ENCODE measurements around the gene CNFN. TPM values are rescaled to one million over a fixed set of nuclear protein-coding genes. Genes with fewer than 3 reads are reported as not detected.

CNFN gene
- total RNA-seq, 1 experiment from 2014 or later: 4.5 TPM

- Histone ChIP-seq H3K36me3 (ENCODE audit: low read depth, low read length) (no peaks in the 10 kb centered on the region), H3K27me3 (ENCODE audit: low read length) (no peaks in the 10 kb centered on the region), H3K4me2 (ENCODE audit: low read length) (peak overlapping the region; percentile 94), H3K4me1 (ENCODE audit: insufficient read depth, low read length) (peaks cover 17% of the 10 kb centered on the region), H3K9ac (ENCODE audit: low read length) (peak overlapping the region; percentile 80), H2AFZ (ENCODE audit: low read length) (peak overlapping the region; percentile 96), H4K20me1 (ENCODE audit: low read length) (no peaks in the 10 kb centered on the region), H3K79me2 (ENCODE audit: low read length) (peaks cover 9% of the 10 kb centered on the region), H3K9me3 (ENCODE audit: low read length) (no peaks in the 10 kb centered on the region), H3K27ac (ENCODE audit: low read length) (peak overlapping the region; percentile 32; the same call in 1 of the 2 replicates), H3K4me3 (ENCODE audit: low read length) (peak overlapping the region; percentile 81), H3F3A (ENCODE audit: low read length, unreplicated experiment) (no peaks in the 10 kb centered on the region), H3K9me2 (replicated peaks; ENCODE audit: low read length) (no peaks in the 10 kb centered on the region)
- BruUV-seq (replicated peaks): TSS peak; percentile 92
- TF ChIP-seq EZH2 (IDR thresholded peaks at IDR 0.05; ENCODE audit: low read length, unreplicated experiment): no peak
- no peak for TF ChIP-seq CTCF (conservative IDR thresholded peaks at IDR 0.05; ENCODE audit: low read depth, low read length)
- no peak for TF ChIP-seq EZH2phosphoT487 (IDR thresholded peaks at IDR 0.05; ENCODE audit: borderline replicate concordance, low read length)
- DNase-seq (no peak), ATAC-seq (no peak)
- ChIA-PET POLR2A (ENCODE audit: unreplicated experiment) (no interaction called here), CTCF (no interaction called here)
- intact Hi-C loops (cut with micrococcal nuclease): no loop called here
Observed at GRCh38 chr19:42397263-42398166, 7.4 kb upstream of the CNFN start.

- H3K4me3 ChIP-seq (ENCODE audit: low read length): peak overlapping the region; percentile 81
- no peaks in the 10 kb centered on the region for H3F3A ChIP-seq (ENCODE audit: low read length, unreplicated experiment)
- BruUV-seq (replicated peaks): TSS peak; percentile 89
- H3K27me3 ChIP-seq (ENCODE audit: low read length): no peaks in the 10 kb centered on the region
- ATAC-seq: peak; percentile 95
- no peaks in the 10 kb centered on the region for H3K9me3 ChIP-seq (ENCODE audit: low read length)
- H2AFZ ChIP-seq (ENCODE audit: low read length): peak overlapping the region; percentile 96
- no peaks in the 10 kb centered on the region for H3K9me2 ChIP-seq (replicated peaks; ENCODE audit: low read length)
- ChIA-PET CTCF (interaction anchor here (0.6 kb wide), 1 partner anchor 150 kb away, joined by 3 read pairs; no protein-coding TSS in a partner anchor), POLR2A (ENCODE audit: unreplicated experiment) (interaction anchor here (0.6 kb wide), 1 partner anchor 330 kb away, joined by 3 read pairs; no protein-coding TSS in a partner anchor)
- DNase-seq: peak; percentile 98
- no peaks in the 10 kb centered on the region for H3K36me3 ChIP-seq (ENCODE audit: low read depth, low read length)
- H4K20me1 ChIP-seq (ENCODE audit: low read length): no peaks in the 10 kb centered on the region
- peaks cover 9% of the 10 kb centered on the region for H3K79me2 ChIP-seq (ENCODE audit: low read length)
- H3K4me2 ChIP-seq (ENCODE audit: low read length): peak overlapping the region; percentile 94
- intact Hi-C loops (cut with micrococcal nuclease): no loop called here
- peak overlapping the region; percentile 90 for H3K27ac ChIP-seq (ENCODE audit: low read length)
- TF ChIP-seq CTCF (conservative IDR thresholded peaks at IDR 0.05; ENCODE audit: low read depth, low read length) (no peak), EZH2 (IDR thresholded peaks at IDR 0.05; ENCODE audit: low read length, unreplicated experiment) (no peak), EZH2phosphoT487 (IDR thresholded peaks at IDR 0.05; ENCODE audit: borderline replicate concordance, low read length) (no peak)
- H3K9ac ChIP-seq (ENCODE audit: low read length): peak overlapping the region; percentile 80
- peaks cover 17% of the 10 kb centered on the region for H3K4me1 ChIP-seq (ENCODE audit: insufficient read depth, low read length)
Observed at GRCh38 chr19:42396381-42397262, 6.5 kb upstream of the CNFN start.

Data from PC-3 (cell line).